Sciatic nerve (tissue), 2 donors: Measurements from ENCODE around the gene PLEKHG3. TPM values are rescaled to one million over a fixed set of nuclear protein-coding genes. Genes with fewer than 3 reads are reported as not detected.
A peak's percentile ranks its signal among the peaks of the same experiment; 100 is the strongest.

Source experiments
- ATAC-seq: fragments of 200-7000 bp; cut with Tn5 transposase; one replicate; pipeline ENCODE4 v1.9.1; 2020; ENCODE audit warnings: mild to moderate bottlenecking, moderate library complexity
- DNase-seq: peaks from one replicate; pipeline ENCODE4 v3.0.0-alpha.2; 2020; ENCODE audit warnings: low spot score
- intact Hi-C: fragments of 100-400 bp; cut with DNase I; formaldehyde crosslinking; loops from one replicate; pipeline ENCODE4 v1.14.2; 2022
- total RNA-seq: library from RNA; stranded (reverse); fragmentation: NEBNext Ultra II Directional; extraction: Animal tissue kit (Norgen Biotek cat#: 25700); gene quantifications from one replicate; pipeline ENCODE4 v1.2.1, GENCODE V29; 2021
- donor health status: DM: no; HTN: no; CAD: no.
- donor health status: DM: no; HTN: no; CAD: no.

PLEKHG3 gene
- total RNA-seq, 1 donor from 2014 or later: 101 TPM

GRCh38 chr14:64703395-64704142, 655 bp upstream of the PLEKHG3 start:
- no peak for ATAC-seq
- intact Hi-C loops: loop anchor here (2.0 kb wide), 1 partner anchor 21 kb away; no protein-coding TSS in a partner anchor
- DNase-seq: no peak

GRCh38 chr14:64704743-64705380, 638 bp downstream of the PLEKHG3 start:
- no peak for DNase-seq
- peak; percentile 7 for ATAC-seq
- intact Hi-C loops: loop anchor here (2.0 kb wide), 1 partner anchor 22 kb away; no protein-coding TSS in a partner anchor

GRCh38 chr14:64705381-64706118, 1.3 kb downstream of the PLEKHG3 start:
- ATAC-seq (peak; percentile 69), DNase-seq (no peak)
- intact Hi-C loops: loop anchor here (2.0 kb wide), 1 partner anchor 23 kb away; no protein-coding TSS in a partner anchor

GRCh38 chr14:64706119-64706592, 1.9 kb downstream of the PLEKHG3 start:
- intact Hi-C loops: no loop called here
- no peak for ATAC-seq
- no peak for DNase-seq

GRCh38 chr14:64706593-64707193, 2.5 kb downstream of the PLEKHG3 start:
- no peak for DNase-seq
- intact Hi-C loops: no loop called here
- ATAC-seq: peak; percentile 64

- DNase-seq: no peak
- ATAC-seq: no peak
- intact Hi-C loops: no loop called here
Measured at GRCh38 chr14:64707661-64708060, 3.4 kb downstream of the PLEKHG3 start.

GRCh38 chr14:64708148-64709004, 4.2 kb downstream of the PLEKHG3 start:
- DNase-seq (no peak), ATAC-seq (peak; percentile 2)
- intact Hi-C loops: no loop called here

GRCh38 chr14:64709126-64709525, 4.9 kb downstream of the PLEKHG3 start:
- intact Hi-C loops: no loop called here
- ATAC-seq (no peak), DNase-seq (no peak)

- peak; percentile 61 for ATAC-seq
- no peak for DNase-seq
- intact Hi-C loops: no loop called here
Measured at GRCh38 chr14:64711039-64711438, 6.8 kb downstream of the PLEKHG3 start.

GRCh38 chr14:64713677-64714076, 9.5 kb downstream of the PLEKHG3 start:
- ATAC-seq (no peak), DNase-seq (no peak)
- intact Hi-C loops: no loop called here

GRCh38 chr14:64714432-64715025, 10.3 kb downstream of the PLEKHG3 start:
- no peak for ATAC-seq
- intact Hi-C loops: no loop called here
- DNase-seq: no peak

GRCh38 chr14:64715146-64715627, 11.0 kb downstream of the PLEKHG3 start:
- no peak for DNase-seq
- ATAC-seq: no peak
- intact Hi-C loops: no loop called here

- ATAC-seq (peak; percentile 57), DNase-seq (no peak)
- intact Hi-C loops: no loop called here
Measured at GRCh38 chr14:64715628-64716412, 11.6 kb downstream of the PLEKHG3 start.

GRCh38 chr14:64717870-64718269, 13.6 kb downstream of the PLEKHG3 start:
- no peak for ATAC-seq
- peak; percentile 58 for DNase-seq
- intact Hi-C loops: no loop called here

GRCh38 chr14:64718762-64719161, 14.5 kb downstream of the PLEKHG3 start:
- ATAC-seq: no peak
- peak; percentile 44 for DNase-seq
- intact Hi-C loops: no loop called here

GRCh38 chr14:64719601-64720000, 15.4 kb downstream of the PLEKHG3 start:
- DNase-seq (peak; percentile 18), ATAC-seq (no peak)
- intact Hi-C loops: no loop called here

GRCh38 chr14:64720131-64720576, 15.9 kb downstream of the PLEKHG3 start:
- intact Hi-C loops: no loop called here
- no peak for ATAC-seq
- DNase-seq: peak; percentile 41
